Esophagus muscularis mucosa (tissue), 4 donors: ENCODE results near the gene TF. TPM values are rescaled to one million over a fixed set of nuclear protein-coding genes. Genes with fewer than 3 reads are reported as not detected.
A peak's percentile ranks its signal among the peaks of the same experiment; 100 is the strongest.

Source experiments
- DNase-seq: peaks from one replicate; pipeline ENCODE4 v3.0.0-alpha.2; 2017; ENCODE audit errors: extremely low spot score
- H3K27ac ChIP-seq, 4 donors: fragments of 200-600 bp; sonication (generic); replicated peaks in 1 of 4; 1 replicate in 3 of 4; 2 replicates in 1 of 4; pipeline ENCODE4 v1.5.1; 2016 to 2019; ENCODE audit warnings: mild to moderate bottlenecking in 1 of 4
- H3K27me3 ChIP-seq, 4 donors: fragments of 200-600 bp; sonication (generic); one replicate each; pipeline versions ENCODE4 v1.5.1 to v1.6.0; 2016 to 2019
- H3K36me3 ChIP-seq, 4 donors: fragments of 200-600 bp; sonication (generic); one replicate each; pipeline ENCODE4 v1.5.1; 2016 to 2019
- H3K4me1 ChIP-seq, 4 donors: fragments of 200-600 bp; sonication (generic); one replicate each; pipeline ENCODE4 v1.5.1; 2016 to 2019
- H3K4me3 ChIP-seq, 4 donors: fragments of 200-600 bp; sonication (generic); 1 replicate in 2 of 4; 2 replicates in 2 of 4; pipeline ENCODE4 v1.5.1; 2016 to 2019; ENCODE audit warnings: mild to moderate bottlenecking in 4 of 4, moderate library complexity in 1 of 4
- H3K9me3 ChIP-seq, 4 donors: fragments of 200-600 bp; sonication (generic); 1 replicate in 3 of 4; 2 replicates in 1 of 4; pipeline ENCODE4 v1.5.1; 2016 to 2019
- CTCF ChIP-seq, 3 experiments: fragments of 200-600 bp in 2 of 3; fragments of 450-650 bp in 1 of 3; sonication (generic) in 2 of 3; IDR thresholded peaks; one replicate each; pipeline ENCODE4 v1.5.1; 2017 to 2019; ENCODE audit warnings: antibody characterized with exemption in 3 of 3, mild to moderate bottlenecking in 2 of 3, moderate library complexity in 1 of 3
- EP300 ChIP-seq: sonication (generic); formaldehyde crosslinking; IDR thresholded peaks from one replicate; pipeline ENCODE4 v1.6.1; 2017; ENCODE audit warnings: antibody characterized with exemption
- POLR2A ChIP-seq: fragments of 450-650 bp; IDR thresholded peaks from one replicate; pipeline ENCODE4 v1.6.1; 2017; ENCODE audit warnings: antibody characterized with exemption, moderate library complexity, mild to moderate bottlenecking, low read depth
- POLR2AphosphoS5 ChIP-seq, 2 donors: sonication (generic); formaldehyde crosslinking; IDR thresholded peaks; one replicate each; pipeline ENCODE4 v1.6.1; 2017; ENCODE audit warnings: antibody characterized with exemption in 2 of 2
- WGBS: methylation state at CpG from one replicate; pipeline ENCODE4 v1.1.5; 2018; 5-methylcytosine and 5-hydroxymethylcytosine counted together
- intact Hi-C: fragments of 100-400 bp; cut with DNase I; formaldehyde crosslinking; loops from one replicate; pipeline ENCODE4 v1.15.1; 2023
- total RNA-seq, 4 donors: library from RNA; depleted of rRNA; stranded (reverse); fragments of >200 nt; gene quantifications; one replicate each; pipeline versions ENCODE4 v1.1.0 to v1.2.1, GENCODE V29; 2016

The TF gene
- total RNA-seq, 4 donors from 2014 or later: under 0.01 to 3.1 (median 0.28) TPM

GRCh38 chr3:133815386-133815785 lies 69.2 kb downstream of the TF start:
- Histone ChIP-seq H3K9me3 (no peaks in the 10 kb centered on the region), H3K4me1 (no peaks in the 10 kb centered on the region), H3K4me3 (no peak overlapping the region), H3K27me3 (no peaks in the 10 kb centered on the region), H3K27ac (no peak overlapping the region), H3K36me3 (peaks cover 21 to 89% (median 74%) of the 10 kb centered on the region in 4 donors)
- no peak for DNase-seq
- intact Hi-C loops: no loop called here
- 82% methylated on average over 2 of the region's 2 CpGs for WGBS
- TF ChIP-seq CTCF (IDR thresholded peaks at IDR 0.05): no peak
- TF ChIP-seq EP300: no peak
- TF ChIP-seq POLR2A: no peak
- no peak for TF ChIP-seq POLR2AphosphoS5 (IDR thresholded peaks at IDR 0.05)

- Histone ChIP-seq H3K9me3 (no peaks in the 10 kb centered on the region), H3K4me3 (no peak overlapping the region), H3K36me3 (peaks cover 32 to 93% (median 71%) of the 10 kb centered on the region in 4 donors), H3K27me3 (no peaks in the 10 kb centered on the region), H3K27ac (no peak overlapping the region), H3K4me1 (peaks cover 0 to 10% (median 7%) of the 10 kb centered on the region in 4 donors)
- intact Hi-C loops: no loop called here
- TF ChIP-seq POLR2AphosphoS5 (IDR thresholded peaks at IDR 0.05): no peak
- no peak for TF ChIP-seq CTCF (IDR thresholded peaks at IDR 0.05)
- TF ChIP-seq POLR2A: no peak
- TF ChIP-seq EP300: no peak
- DNase-seq: peak; percentile 64
- 90% methylated on average over 4 of the region's 4 CpGs for whole genome bisulfite sequencing
Observed at GRCh38 chr3:133820129-133820528, 73.9 kb downstream of the TF start.

GRCh38 chr3:133820889-133821675 lies 74.9 kb downstream of the TF start:
- Histone ChIP-seq H3K36me3 (peaks cover 32 to 93% (median 66%) of the 10 kb centered on the region in 4 donors), H3K4me1 (peaks cover 0 to 10% (median 7%) of the 10 kb centered on the region in 4 donors), H3K27me3 (no peaks in the 10 kb centered on the region), H3K4me3 (no peak overlapping the region), H3K9me3 (no peaks in the 10 kb centered on the region), H3K27ac (no peak overlapping the region)
- 86% methylated on average over 3 of the region's 3 CpGs for WGBS
- TF ChIP-seq CTCF (IDR thresholded peaks at IDR 0.05) (no peak), POLR2A (no peak), EP300 (no peak), POLR2AphosphoS5 (IDR thresholded peaks at IDR 0.05) (no peak)
- intact Hi-C loops: no loop called here
- DNase-seq: peak; percentile 81

- Histone ChIP-seq H3K9me3 (no peaks in the 10 kb centered on the region), H3K27me3 (no peaks in the 10 kb centered on the region), H3K4me3 (no peak overlapping the region), H3K4me1 (peaks cover 0 to 10% (median 7%) of the 10 kb centered on the region in 4 donors), H3K36me3 (peaks cover 28 to 83% (median 60%) of the 10 kb centered on the region in 4 donors), H3K27ac (no peak overlapping the region)
- WGBS: 81% methylated on average over 8 of the region's 8 CpGs
- TF ChIP-seq CTCF (IDR thresholded peaks at IDR 0.05) (peak in 1 of 3 experiments; percentile 27), EP300 (no peak)
- DNase-seq: peak; percentile 93
- intact Hi-C loops: no loop called here
Observed at GRCh38 chr3:133821767-133822638, 75.8 kb downstream of the TF start.
